WTC11 (cell line): ENCODE results near the gene ANKFN1. TPM values are rescaled to one million over a fixed set of nuclear protein-coding genes. Genes with fewer than 3 reads are reported as not detected.

Experiments used
- ATAC-seq: fragments of 200-7000 bp; cut with Tn5 transposase; 2 replicates; pipeline ENCODE4 v1.10.0; 2021; ENCODE audit warnings: mild to moderate bottlenecking, moderate library complexity
- CTCF ChIA-PET: fragments of 300-600 bp; sonication (Branson Sonifier 250); formaldehyde crosslinking; loops from one replicate; lab custom pipeline; 2021; ENCODE audit warnings: antibody characterized with exemption; lab: Charles Lee
- POLR2A ChIA-PET: fragments of 350-600 bp; sonication (Branson Sonifier 250); formaldehyde crosslinking; loops from one replicate; lab custom pipeline; 2021; ENCODE audit warnings: antibody characterized with exemption; lab: Charles Lee
- DNase-seq: peaks from one replicate; pipeline ENCODE4 v3.0.0; 2021; ENCODE audit warnings: low spot score
- H3K27ac Mint-ChIP-seq: 2 replicates; pipeline ENCODE4 v1.8.0; 2021; ENCODE audit warnings: mixed read lengths
- H3K27me3 Mint-ChIP-seq: 2 replicates; pipeline ENCODE4 v1.8.0; 2021; ENCODE audit warnings: low read depth, mild to moderate bottlenecking, moderate library complexity, mixed read lengths
- H3K36me3 Mint-ChIP-seq: 2 replicates; pipeline ENCODE4 v1.8.0; 2021; ENCODE audit warnings: mixed read lengths
- H3K4me1 Mint-ChIP-seq: 2 replicates; pipeline ENCODE4 v1.8.0; 2022; ENCODE audit warnings: mixed read lengths
- H3K4me3 Mint-ChIP-seq: 2 replicates; pipeline ENCODE4 v1.8.0; 2021; ENCODE audit warnings: mild to moderate bottlenecking, moderate library complexity, mixed read lengths
- H3K9me3 Mint-ChIP-seq: 2 replicates; pipeline ENCODE4 v1.8.0; 2021; ENCODE audit warnings: mixed read lengths
- ATF1 ChIP-seq: sonication (generic); formaldehyde crosslinking; IDR thresholded peaks from 2 replicates; pipeline ENCODE4 v1.8.1; 2023; ENCODE audit warnings: mild to moderate bottlenecking, moderate library complexity, missing genetic modification reagents
- ELF4 ChIP-seq: sonication (generic); formaldehyde crosslinking; IDR thresholded peaks from 2 replicates; pipeline ENCODE4 v1.8.1; 2022; ENCODE audit warnings: low read depth, mild to moderate bottlenecking, moderate library complexity, missing genetic modification reagents
- FOXK1 ChIP-seq: sonication (generic); formaldehyde crosslinking; IDR thresholded peaks from 2 replicates; pipeline ENCODE4 v1.8.0; 2022; ENCODE audit warnings: mild to moderate bottlenecking, moderate library complexity, missing genetic modification reagents
- GTF2I ChIP-seq: fragments of 250-450 bp; sonication (Bioruptor Pico); conservative IDR thresholded peaks from 2 replicates; pipeline ENCODE4 v1.4.0; 2021; ENCODE audit warnings: mild to moderate bottlenecking
- JAZF1 ChIP-seq: fragments of 250-450 bp; sonication (Bioruptor Pico); IDR thresholded peaks from 2 replicates; pipeline ENCODE4 v1.9.0; 2021; ENCODE audit warnings: moderate library complexity, mild to moderate bottlenecking, inconsistent platforms
- NR1H2 ChIP-seq: sonication (generic); formaldehyde crosslinking; IDR thresholded peaks from 2 replicates; pipeline ENCODE4 v1.9.0; 2021; ENCODE audit warnings: mild to moderate bottlenecking, moderate library complexity, missing genetic modification reagents
- NR2C2 ChIP-seq: sonication (generic); formaldehyde crosslinking; IDR thresholded peaks from 2 replicates; pipeline ENCODE4 v1.8.0; 2022; ENCODE audit warnings: mild to moderate bottlenecking, missing genetic modification reagents
- NR3C1 ChIP-seq: sonication (generic); formaldehyde crosslinking; conservative IDR thresholded peaks from 2 replicates; pipeline ENCODE4 v1.8.1; 2023; ENCODE audit warnings: low read depth, mild to moderate bottlenecking, missing genetic modification reagents
- OVOL2 ChIP-seq: fragments of 250-450 bp; sonication (Bioruptor Pico); IDR thresholded peaks from 2 replicates; pipeline ENCODE4 v1.9.0; 2021; ENCODE audit warnings: mild to moderate bottlenecking, borderline replicate concordance
- SMAD4 ChIP-seq: sonication (generic); formaldehyde crosslinking; IDR thresholded peaks from 2 replicates; pipeline ENCODE4 v1.8.0; 2022; ENCODE audit warnings: mild to moderate bottlenecking, missing genetic modification reagents
- SOX15 ChIP-seq: fragments of 250-450 bp; sonication (Bioruptor Pico); IDR thresholded peaks from 2 replicates; pipeline ENCODE4 v1.9.0; 2021; ENCODE audit warnings: mild to moderate bottlenecking
- SP1 ChIP-seq: sonication (generic); formaldehyde crosslinking; conservative IDR thresholded peaks from 2 replicates; pipeline ENCODE4 v1.8.1; 2022; ENCODE audit warnings: missing genetic modification reagents
- TEAD4 ChIP-seq: sonication (generic); formaldehyde crosslinking; IDR thresholded peaks from 2 replicates; pipeline ENCODE4 v1.8.0; 2022; ENCODE audit warnings: mild to moderate bottlenecking, missing genetic modification reagents
- ZNF138 ChIP-seq: sonication (generic); formaldehyde crosslinking; conservative IDR thresholded peaks from 2 replicates; pipeline ENCODE4 v1.8.1; 2022; ENCODE audit warnings: mild to moderate bottlenecking, moderate library complexity, missing genetic modification reagents
- ZNF423 ChIP-seq: fragments of 250-450 bp; sonication (Bioruptor Pico); IDR thresholded peaks from 2 replicates; pipeline ENCODE4 v2.1.2; 2022; ENCODE audit warnings: mild to moderate bottlenecking, moderate library complexity
- total RNA-seq: library from RNA; stranded (reverse); gene quantifications from 3 replicates; pipeline ENCODE4 v1.2.3, GENCODE V29; 2021
- TF ChIP-seq, protein P1 (sequence below): fragments of 250-450 bp; sonication (Bioruptor Pico); IDR thresholded peaks from 2 replicates; pipeline ENCODE4 v1.9.0; 2021; ENCODE audit warnings: mild to moderate bottlenecking, borderline replicate concordance
- TF ChIP-seq, protein P2 (sequence below): sonication (generic); formaldehyde crosslinking; IDR thresholded peaks from 2 replicates; pipeline ENCODE4 v1.8.1; 2023; ENCODE audit warnings: mild to moderate bottlenecking, missing genetic modification reagents, moderate library complexity
- TF ChIP-seq, protein P3 (sequence below): sonication (generic); formaldehyde crosslinking; IDR thresholded peaks from 2 replicates; pipeline ENCODE4 v1.8.1; 2022; ENCODE audit warnings: low read depth, mild to moderate bottlenecking, moderate library complexity, missing genetic modification reagents, borderline replicate concordance
- TF ChIP-seq, protein P4 (sequence below): sonication (generic); formaldehyde crosslinking; IDR thresholded peaks from 2 replicates; pipeline ENCODE4 v1.8.1; 2023; ENCODE audit warnings: mild to moderate bottlenecking, moderate library complexity, missing genetic modification reagents
- TF ChIP-seq, protein P5 (sequence below): fragments of 250-450 bp; sonication (Bioruptor Pico); IDR thresholded peaks from 2 replicates; pipeline ENCODE4 v1.9.0; 2021; ENCODE audit warnings: moderate library complexity, mild to moderate bottlenecking, inconsistent platforms, borderline replicate concordance
- TF ChIP-seq, protein P6 (sequence below): sonication (generic); formaldehyde crosslinking; IDR thresholded peaks from 2 replicates; pipeline ENCODE4 v1.8.1; 2023; ENCODE audit warnings: mild to moderate bottlenecking, missing genetic modification reagents, borderline replicate concordance

Gene ANKFN1
- total RNA-seq, 1 experiment from 2014 or later, result 0.24 TPM

DNA sequence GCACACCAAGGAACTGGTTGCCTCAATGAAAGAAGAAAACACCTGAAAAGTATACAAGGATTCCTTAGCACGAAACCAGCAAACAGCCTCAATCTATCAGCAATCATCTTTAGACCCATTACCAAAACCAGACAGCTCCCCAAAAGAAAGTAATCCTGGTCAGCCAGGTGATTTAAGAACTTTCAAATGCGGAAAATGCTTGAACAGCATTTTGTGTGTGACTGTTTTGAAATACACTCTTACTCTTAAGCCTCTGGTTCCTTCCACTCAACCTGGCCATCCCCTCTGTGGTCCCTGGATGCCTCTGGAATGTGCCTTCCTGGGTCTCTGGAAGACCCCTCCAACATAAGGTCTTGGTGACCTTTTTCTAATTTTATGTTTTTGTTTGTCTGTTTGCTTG lies 369.8 kb downstream of the ANKFN1 start (continued):
- TF ChIP-seq, protein P1, sequence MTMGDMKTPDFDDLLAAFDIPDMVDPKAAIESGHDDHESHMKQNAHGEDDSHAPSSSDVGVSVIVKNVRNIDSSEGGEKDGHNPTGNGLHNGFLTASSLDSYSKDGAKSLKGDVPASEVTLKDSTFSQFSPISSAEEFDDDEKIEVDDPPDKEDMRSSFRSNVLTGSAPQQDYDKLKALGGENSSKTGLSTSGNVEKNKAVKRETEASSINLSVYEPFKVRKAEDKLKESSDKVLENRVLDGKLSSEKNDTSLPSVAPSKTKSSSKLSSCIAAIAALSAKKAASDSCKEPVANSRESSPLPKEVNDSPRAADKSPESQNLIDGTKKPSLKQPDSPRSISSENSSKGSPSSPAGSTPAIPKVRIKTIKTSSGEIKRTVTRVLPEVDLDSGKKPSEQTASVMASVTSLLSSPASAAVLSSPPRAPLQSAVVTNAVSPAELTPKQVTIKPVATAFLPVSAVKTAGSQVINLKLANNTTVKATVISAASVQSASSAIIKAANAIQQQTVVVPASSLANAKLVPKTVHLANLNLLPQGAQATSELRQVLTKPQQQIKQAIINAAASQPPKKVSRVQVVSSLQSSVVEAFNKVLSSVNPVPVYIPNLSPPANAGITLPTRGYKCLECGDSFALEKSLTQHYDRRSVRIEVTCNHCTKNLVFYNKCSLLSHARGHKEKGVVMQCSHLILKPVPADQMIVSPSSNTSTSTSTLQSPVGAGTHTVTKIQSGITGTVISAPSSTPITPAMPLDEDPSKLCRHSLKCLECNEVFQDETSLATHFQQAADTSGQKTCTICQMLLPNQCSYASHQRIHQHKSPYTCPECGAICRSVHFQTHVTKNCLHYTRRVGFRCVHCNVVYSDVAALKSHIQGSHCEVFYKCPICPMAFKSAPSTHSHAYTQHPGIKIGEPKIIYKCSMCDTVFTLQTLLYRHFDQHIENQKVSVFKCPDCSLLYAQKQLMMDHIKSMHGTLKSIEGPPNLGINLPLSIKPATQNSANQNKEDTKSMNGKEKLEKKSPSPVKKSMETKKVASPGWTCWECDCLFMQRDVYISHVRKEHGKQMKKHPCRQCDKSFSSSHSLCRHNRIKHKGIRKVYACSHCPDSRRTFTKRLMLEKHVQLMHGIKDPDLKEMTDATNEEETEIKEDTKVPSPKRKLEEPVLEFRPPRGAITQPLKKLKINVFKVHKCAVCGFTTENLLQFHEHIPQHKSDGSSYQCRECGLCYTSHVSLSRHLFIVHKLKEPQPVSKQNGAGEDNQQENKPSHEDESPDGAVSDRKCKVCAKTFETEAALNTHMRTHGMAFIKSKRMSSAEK, result no peak
- TF ChIP-seq ELF4 (CRISPR knock-in tag), result no peak
- no peak for TF ChIP-seq ZNF138 (CRISPR knock-in tag)
- no peak for TF ChIP-seq NR2C2
- TF ChIP-seq, protein P2, sequence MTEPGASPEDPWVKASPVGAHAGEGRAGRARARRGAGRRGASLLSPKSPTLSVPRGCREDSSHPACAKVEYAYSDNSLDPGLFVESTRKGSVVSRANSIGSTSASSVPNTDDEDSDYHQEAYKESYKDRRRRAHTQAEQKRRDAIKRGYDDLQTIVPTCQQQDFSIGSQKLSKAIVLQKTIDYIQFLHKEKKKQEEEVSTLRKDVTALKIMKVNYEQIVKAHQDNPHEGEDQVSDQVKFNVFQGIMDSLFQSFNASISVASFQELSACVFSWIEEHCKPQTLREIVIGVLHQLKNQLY (CRISPR knock-in tag), result no peak
- TF ChIP-seq FOXK1, result no peak
- no peak for TF ChIP-seq SMAD4 (CRISPR knock-in tag)

DNA sequence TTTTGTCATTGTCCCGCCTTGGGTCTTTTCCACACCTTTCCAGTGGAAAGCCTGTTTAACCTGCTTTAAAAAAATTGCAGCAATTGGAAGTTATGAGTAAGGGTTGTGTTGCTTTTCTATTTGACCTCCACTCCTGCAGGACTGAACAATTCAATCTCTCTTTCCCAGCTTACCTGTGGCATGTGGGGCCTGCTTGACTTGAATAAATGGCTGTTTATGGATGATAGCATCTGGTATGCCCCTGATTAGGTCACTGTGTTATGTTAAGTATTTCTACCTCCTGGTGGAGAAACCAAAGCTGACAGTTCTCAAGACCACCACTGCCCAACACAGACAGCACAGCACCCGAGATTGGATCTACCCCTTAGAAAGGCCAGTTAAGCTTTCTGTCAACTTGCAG lies 375.4 kb downstream of the ANKFN1 start:
- Mint-ChIP-seq H3K4me3 (no peak overlapping the region), H3K27me3 (no peaks in the 10 kb centered on the region; the same call in 1 of the 2 replicates), H3K27ac (no peak overlapping the region), H3K4me1 (no peaks in the 10 kb centered on the region), H3K36me3 (no peaks in the 10 kb centered on the region), H3K9me3 (peaks cover 2% of the 10 kb centered on the region; the same call in 1 of the 2 replicates)
- ChIA-PET POLR2A (no interaction called here), CTCF (interaction anchor here (0.9 to 1.5 kb wide), 2 partner anchors 29 to 252 kb away, joined by 3 to 6 read pairs; no protein-coding TSS in a partner anchor)
- DNase-seq, result no peak
- TF ChIP-seq ATF1 (CRISPR knock-in tag), result no peak
- no peak for TF ChIP-seq NR1H2 (CRISPR knock-in tag)
- TF ChIP-seq, protein P3, sequence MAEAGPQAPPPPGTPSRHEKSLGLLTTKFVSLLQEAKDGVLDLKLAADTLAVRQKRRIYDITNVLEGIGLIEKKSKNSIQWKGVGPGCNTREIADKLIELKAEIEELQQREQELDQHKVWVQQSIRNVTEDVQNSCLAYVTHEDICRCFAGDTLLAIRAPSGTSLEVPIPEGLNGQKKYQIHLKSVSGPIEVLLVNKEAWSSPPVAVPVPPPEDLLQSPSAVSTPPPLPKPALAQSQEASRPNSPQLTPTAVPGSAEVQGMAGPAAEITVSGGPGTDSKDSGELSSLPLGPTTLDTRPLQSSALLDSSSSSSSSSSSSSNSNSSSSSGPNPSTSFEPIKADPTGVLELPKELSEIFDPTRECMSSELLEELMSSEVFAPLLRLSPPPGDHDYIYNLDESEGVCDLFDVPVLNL (CRISPR knock-in tag), result no peak
- no peak for TF ChIP-seq TEAD4 (CRISPR knock-in tag)
- no peak for TF ChIP-seq NR3C1 (CRISPR knock-in tag)
- TF ChIP-seq, protein P4, sequence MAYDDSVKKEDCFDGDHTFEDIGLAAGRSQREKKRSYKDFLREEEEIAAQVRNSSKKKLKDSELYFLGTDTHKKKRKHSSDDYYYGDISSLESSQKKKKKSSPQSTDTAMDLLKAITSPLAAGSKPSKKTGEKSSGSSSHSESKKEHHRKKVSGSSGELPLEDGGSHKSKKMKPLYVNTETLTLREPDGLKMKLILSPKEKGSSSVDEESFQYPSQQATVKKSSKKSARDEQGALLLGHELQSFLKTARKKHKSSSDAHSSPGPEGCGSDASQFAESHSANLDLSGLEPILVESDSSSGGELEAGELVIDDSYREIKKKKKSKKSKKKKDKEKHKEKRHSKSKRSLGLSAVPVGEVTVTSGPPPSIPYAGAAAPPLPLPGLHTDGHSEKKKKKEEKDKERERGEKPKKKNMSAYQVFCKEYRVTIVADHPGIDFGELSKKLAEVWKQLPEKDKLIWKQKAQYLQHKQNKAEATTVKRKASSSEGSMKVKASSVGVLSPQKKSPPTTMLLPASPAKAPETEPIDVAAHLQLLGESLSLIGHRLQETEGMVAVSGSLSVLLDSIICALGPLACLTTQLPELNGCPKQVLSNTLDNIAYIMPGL, result no peak
- TF ChIP-seq, protein P5, sequence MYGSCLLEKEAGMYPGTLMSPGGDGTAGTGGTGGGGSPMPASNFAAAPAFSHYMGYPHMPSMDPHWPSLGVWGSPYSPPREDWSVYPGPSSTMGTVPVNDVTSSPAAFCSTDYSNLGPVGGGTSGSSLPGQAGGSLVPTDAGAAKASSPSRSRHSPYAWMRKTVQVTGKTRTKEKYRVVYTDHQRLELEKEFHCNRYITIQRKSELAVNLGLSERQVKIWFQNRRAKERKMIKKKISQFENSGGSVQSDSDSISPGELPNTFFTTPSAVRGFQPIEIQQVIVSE (CRISPR knock-in tag), result no peak
- no peak for ATAC-seq

DNA sequence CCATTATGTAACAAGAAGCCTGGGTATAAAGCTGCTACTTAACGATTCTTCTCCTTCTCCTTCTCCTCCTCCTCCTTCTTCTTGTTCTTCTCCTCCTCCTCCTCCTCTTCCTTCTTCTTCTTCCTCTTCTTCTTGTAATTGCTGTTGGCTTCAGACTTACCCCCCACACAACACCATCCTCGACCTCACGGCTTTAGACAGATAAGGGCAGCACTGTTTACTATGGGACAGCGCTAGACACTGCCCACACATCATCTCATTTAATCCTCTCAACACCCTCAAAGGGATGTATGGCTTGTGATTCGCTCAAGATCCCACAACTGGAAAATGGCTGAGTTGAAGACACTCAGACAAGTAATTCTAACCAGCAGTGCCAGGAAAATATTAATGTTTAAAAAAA lies 379.7 kb downstream of the ANKFN1 start:
- ChIA-PET CTCF (interaction anchor here (1.2 kb wide), 1 partner anchor 33 kb away, joined by 3 read pairs; no protein-coding TSS in a partner anchor), POLR2A (no interaction called here)
- no peaks in the 10 kb centered on the region for H3K4me1 Mint-ChIP-seq
- no peaks in the 10 kb centered on the region for H3K36me3 Mint-ChIP-seq
- no peaks in the 10 kb centered on the region for H3K9me3 Mint-ChIP-seq
- no peak overlapping the region for H3K4me3 Mint-ChIP-seq
- no peak for ATAC-seq
- H3K27ac Mint-ChIP-seq, result no peak overlapping the region
- no peaks in the 10 kb centered on the region; the same call in 1 of the 2 replicates for H3K27me3 Mint-ChIP-seq
- no peak for DNase-seq
- no peak for TF ChIP-seq ZNF423
- TF ChIP-seq OVOL2 (CRISPR knock-in tag), result no peak
- TF ChIP-seq, protein P2 (CRISPR knock-in tag), result no peak
- TF ChIP-seq, protein P6, sequence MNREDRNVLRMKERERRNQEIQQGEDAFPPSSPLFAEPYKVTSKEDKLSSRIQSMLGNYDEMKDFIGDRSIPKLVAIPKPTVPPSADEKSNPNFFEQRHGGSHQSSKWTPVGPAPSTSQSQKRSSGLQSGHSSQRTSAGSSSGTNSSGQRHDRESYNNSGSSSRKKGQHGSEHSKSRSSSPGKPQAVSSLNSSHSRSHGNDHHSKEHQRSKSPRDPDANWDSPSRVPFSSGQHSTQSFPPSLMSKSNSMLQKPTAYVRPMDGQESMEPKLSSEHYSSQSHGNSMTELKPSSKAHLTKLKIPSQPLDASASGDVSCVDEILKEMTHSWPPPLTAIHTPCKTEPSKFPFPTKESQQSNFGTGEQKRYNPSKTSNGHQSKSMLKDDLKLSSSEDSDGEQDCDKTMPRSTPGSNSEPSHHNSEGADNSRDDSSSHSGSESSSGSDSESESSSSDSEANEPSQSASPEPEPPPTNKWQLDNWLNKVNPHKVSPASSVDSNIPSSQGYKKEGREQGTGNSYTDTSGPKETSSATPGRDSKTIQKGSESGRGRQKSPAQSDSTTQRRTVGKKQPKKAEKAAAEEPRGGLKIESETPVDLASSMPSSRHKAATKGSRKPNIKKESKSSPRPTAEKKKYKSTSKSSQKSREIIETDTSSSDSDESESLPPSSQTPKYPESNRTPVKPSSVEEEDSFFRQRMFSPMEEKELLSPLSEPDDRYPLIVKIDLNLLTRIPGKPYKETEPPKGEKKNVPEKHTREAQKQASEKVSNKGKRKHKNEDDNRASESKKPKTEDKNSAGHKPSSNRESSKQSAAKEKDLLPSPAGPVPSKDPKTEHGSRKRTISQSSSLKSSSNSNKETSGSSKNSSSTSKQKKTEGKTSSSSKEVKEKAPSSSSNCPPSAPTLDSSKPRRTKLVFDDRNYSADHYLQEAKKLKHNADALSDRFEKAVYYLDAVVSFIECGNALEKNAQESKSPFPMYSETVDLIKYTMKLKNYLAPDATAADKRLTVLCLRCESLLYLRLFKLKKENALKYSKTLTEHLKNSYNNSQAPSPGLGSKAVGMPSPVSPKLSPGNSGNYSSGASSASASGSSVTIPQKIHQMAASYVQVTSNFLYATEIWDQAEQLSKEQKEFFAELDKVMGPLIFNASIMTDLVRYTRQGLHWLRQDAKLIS (CRISPR knock-in tag), result no peak
- no peak for TF ChIP-seq SOX15 (CRISPR knock-in tag)
- no peak for TF ChIP-seq JAZF1 (CRISPR knock-in tag)
- TF ChIP-seq GTF2I (CRISPR knock-in tag), result no peak
- no peak for TF ChIP-seq TEAD4 (CRISPR knock-in tag)
- no peak for TF ChIP-seq SP1 (CRISPR knock-in tag)
